ENCODE results near the gene CFD. TPM values are rescaled to one million over a fixed set of nuclear protein-coding genes. Genes with fewer than 3 reads are reported as not detected.

Gene CFD
- total RNA-seq, 1 experiment from 2014 or later, result 1.7 TPM

GRCh38 chr19:867301-867793, 7.9 kb downstream of the CFD start:
- DNase-seq (ENCODE audit: low spot score) (no peak), ATAC-seq (no peak)
- Mint-ChIP-seq H3K4me3 (no peak overlapping the region), H3K4me1 (peaks cover 5% of the 10 kb centered on the region), H3K27ac (peak overlapping the region; percentile 60; the same call in 1 of the 2 replicates), H3K36me3 (peaks cover 12% of the 10 kb centered on the region), H3K9me3 (no peaks in the 10 kb centered on the region), H3K27me3 (ENCODE audit: low read depth) (peaks cover 5% of the 10 kb centered on the region; the same call in 1 of the 2 replicates)
- peak; percentile 85 for TF ChIP-seq ZNF423 (CRISPR knock-in tag; IDR thresholded peaks at IDR 0.05)
- TF ChIP-seq ZNF396 (CRISPR knock-in tag; IDR thresholded peaks at IDR 0.05; ENCODE audit: borderline replicate concordance), result no peak
- ChIA-PET POLR2A (interaction anchor here (0.7 kb wide), 1 partner anchor 55 kb away, joined by 3 read pairs; no protein-coding TSS in a partner anchor), CTCF (interaction anchor here (0.8 to 2.6 kb wide), 3 partner anchors 11 to 124 kb away, joined by 3 to 11 read pairs (median 4); no protein-coding TSS in a partner anchor)

- TF ChIP-seq PRRX2 (CRISPR knock-in tag; IDR thresholded peaks at IDR 0.05), result no peak
- TF ChIP-seq ZSCAN18 (CRISPR knock-in tag; IDR thresholded peaks at IDR 0.05), result no peak
- no peak for DNase-seq (ENCODE audit: low spot score)
- Mint-ChIP-seq H3K4me3 (no peak overlapping the region), H3K9me3 (no peaks in the 10 kb centered on the region), H3K27ac (peak overlapping the region; percentile 60; the same call in 1 of the 2 replicates), H3K4me1 (peaks cover 5% of the 10 kb centered on the region), H3K27me3 (ENCODE audit: low read depth) (peaks cover 5% of the 10 kb centered on the region; the same call in 1 of the 2 replicates), H3K36me3 (peaks cover 12% of the 10 kb centered on the region)
- ChIA-PET CTCF (interaction anchor here (1.0 to 2.6 kb wide), 2 partner anchors 11 to 123 kb away, joined by 3 to 11 read pairs; no protein-coding TSS in a partner anchor), POLR2A (interaction anchor here (0.7 kb wide), 1 partner anchor 54 kb away, joined by 3 read pairs; no protein-coding TSS in a partner anchor)
- ATAC-seq, result no peak
Observed at GRCh38 chr19:867855-868457, 8.5 kb downstream of the CFD start.

- no peak overlapping the region for H3K27ac Mint-ChIP-seq
- peaks cover 5% of the 10 kb centered on the region for H3K4me1 Mint-ChIP-seq
- ChIA-PET POLR2A (no interaction called here), CTCF (no interaction called here)
- H3K4me3 Mint-ChIP-seq, result no peak overlapping the region
- no peaks in the 10 kb centered on the region for H3K9me3 Mint-ChIP-seq
- DNase-seq (ENCODE audit: low spot score) (no peak), ATAC-seq (no peak)
- H3K36me3 Mint-ChIP-seq, result peaks cover 12% of the 10 kb centered on the region
- 0 out of 2 replicates have a peak, but pooled peaks cover under 1% of the 10 kb centered on the region for H3K27me3 Mint-ChIP-seq (ENCODE audit: low read depth)
- TF ChIP-seq ZNF121 (CRISPR knock-in tag; IDR thresholded peaks at IDR 0.05) (no peak), ZNF671 (CRISPR knock-in tag; IDR thresholded peaks at IDR 0.05) (no peak), SMAD4 (CRISPR knock-in tag; IDR thresholded peaks at IDR 0.05) (no peak), SP1 (CRISPR knock-in tag; conservative IDR thresholded peaks at IDR 0.05) (no peak), KAT7 (CRISPR knock-in tag; IDR thresholded peaks at IDR 0.05; ENCODE audit: borderline replicate concordance) (no peak), ZNF512 (CRISPR knock-in tag; IDR thresholded peaks at IDR 0.05; ENCODE audit: borderline replicate concordance) (no peak), SOX15 (CRISPR knock-in tag; IDR thresholded peaks at IDR 0.05) (no peak), ATF6 (CRISPR knock-in tag; IDR thresholded peaks at IDR 0.05) (no peak), ZNF425 (CRISPR knock-in tag; conservative IDR thresholded peaks at IDR 0.05) (no peak)
Observed at GRCh38 chr19:868458-869244, 9.2 kb downstream of the CFD start.

Data from WTC11 (cell line).